NCI-H2081 treated with DMSO at 0.1 percent for 48 hours (cell line): ENCODE measurements around the gene GTF2IRD2.
A peak's percentile ranks its signal among the peaks of the same experiment; 100 is the strongest.
"Not testable (repeated sequence)": the region's sequence is repeated elsewhere in the genome, so short reads cannot be mapped to it uniquely, and the experiment has no call there.

Source experiments
- DNase-seq: peaks from one replicate; lab custom pipeline; 2025; lab: John Stamatoyannopoulos, UW

The GTF2IRD2 gene

GRCh38 chr7:74788369-74789150, 62.8 kb downstream of the GTF2IRD2 start:
- peak; percentile 6 for DNase-seq

GRCh38 chr7:74783595-74783994, 67.8 kb downstream of the GTF2IRD2 start:
- DNase-seq: not testable (repeated sequence)

DNA sequence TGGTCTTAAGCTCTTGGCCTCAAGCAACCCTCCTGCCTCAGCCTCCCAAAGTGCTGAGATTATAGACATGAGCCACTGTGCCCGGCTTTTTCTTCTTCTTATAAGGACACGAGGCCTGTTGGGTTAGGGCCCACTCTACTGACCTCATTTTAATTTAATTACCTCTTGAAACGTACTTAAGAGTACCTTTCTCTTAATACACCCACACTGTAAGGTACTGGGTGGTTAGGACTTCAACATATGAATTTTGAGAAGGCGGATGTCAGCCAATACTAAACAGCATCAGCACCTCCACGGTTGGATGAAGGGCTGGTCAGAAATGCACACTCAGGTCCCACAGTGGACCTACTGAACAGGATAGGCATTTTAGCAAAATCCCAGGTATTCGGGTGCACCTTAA, 69.7 kb downstream of the GTF2IRD2 start:
- DNase-seq: not testable (repeated sequence)

DNA sequence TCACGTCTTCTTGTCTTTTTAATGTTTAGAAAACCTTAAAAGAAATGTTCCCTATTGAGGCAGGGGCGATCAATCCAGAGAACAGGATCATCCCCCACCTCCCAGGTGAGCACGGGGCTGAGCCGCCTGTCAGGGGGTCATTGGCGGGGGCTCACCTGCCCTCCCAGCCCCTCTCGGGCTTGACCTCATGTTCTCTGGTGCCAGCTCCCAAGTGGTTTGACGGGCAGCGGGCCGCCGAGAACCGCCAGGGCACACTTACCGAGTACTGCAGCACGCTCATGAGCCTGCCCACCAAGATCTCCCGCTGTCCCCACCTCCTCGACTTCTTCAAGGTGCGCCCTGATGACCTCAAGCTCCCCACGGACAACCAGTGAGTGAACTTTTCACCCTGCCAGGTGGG, 72.4 kb downstream of the GTF2IRD2 start:
- DNase-seq: not testable (repeated sequence)

DNA sequence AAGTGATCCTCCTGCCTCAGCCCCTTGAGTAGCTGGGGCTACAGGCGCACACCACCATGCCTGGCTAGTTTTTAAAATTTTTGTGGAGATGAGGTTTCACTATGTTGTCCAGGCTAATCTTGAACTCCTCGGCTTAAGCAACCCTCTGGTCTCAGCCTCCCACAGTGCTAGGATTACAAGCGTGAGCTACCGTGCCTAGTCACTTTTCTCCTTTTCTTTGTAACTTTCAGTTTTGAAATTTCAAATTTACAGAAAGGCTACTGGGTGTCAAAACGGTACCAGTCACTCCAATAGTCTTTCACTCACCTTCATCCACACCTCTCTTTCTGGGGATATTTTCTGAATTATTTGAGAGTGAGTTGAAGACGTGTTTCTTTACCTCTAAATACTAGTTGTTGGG, 76.3 kb downstream of the GTF2IRD2 start:
- DNase-seq: not testable (repeated sequence)

GRCh38 chr7:74773760-74774750, 77.3 kb downstream of the GTF2IRD2 start, which contains the start of gene NCF1:
NCF1 (plus strand) TSS chr7:74774011; CDS start chr7:74774032, 21 bp downstream.
- not testable (repeated sequence) for DNase-seq

DNA sequence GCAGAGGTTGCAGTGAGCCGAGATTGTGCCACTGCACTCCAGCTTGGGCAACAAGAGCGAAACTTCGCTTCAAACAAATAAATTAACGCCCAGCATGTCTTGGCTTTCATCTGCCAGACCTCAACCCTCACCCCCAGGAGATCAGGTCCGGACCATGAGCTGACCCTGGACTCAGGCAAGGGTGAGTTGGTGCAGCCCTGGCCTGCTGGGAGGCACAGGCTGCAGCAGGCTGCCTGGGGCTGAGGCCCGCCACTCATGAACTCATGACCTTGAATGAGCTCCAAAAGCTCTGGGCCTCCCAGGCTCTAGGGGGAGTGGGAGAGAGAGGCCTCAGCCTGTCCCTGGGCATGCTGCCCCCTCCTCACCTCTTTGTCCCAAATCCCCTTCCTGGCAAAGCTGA, 79.3 kb downstream of the GTF2IRD2 start:
- not testable (repeated sequence) for DNase-seq

- DNase-seq: not testable (repeated sequence)
Measured at GRCh38 chr7:74770062-74770461, 81.3 kb downstream of the GTF2IRD2 start.

DNA sequence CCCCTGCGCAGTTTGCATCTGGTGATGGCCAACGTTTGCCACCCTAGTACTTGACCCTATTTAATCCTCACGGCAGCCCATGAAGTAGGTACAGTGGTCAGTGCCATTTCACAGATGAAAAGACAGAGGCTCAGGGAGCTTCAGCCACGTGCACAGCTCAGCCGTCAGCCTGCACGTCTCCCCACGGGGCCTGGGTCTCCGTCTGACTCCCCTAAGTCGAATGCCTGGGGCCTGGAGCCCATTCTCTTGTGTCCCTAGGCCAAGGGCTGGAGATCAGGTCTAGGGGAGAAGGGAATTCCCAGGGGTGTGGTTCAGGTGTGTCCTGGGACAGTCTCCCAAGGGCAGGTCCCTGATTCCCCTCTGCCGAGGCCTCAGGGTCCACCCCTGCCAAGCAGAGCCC, 84.4 kb downstream of the GTF2IRD2 start:
- DNase-seq: not testable (repeated sequence)

- not testable (repeated sequence) for DNase-seq
Measured at GRCh38 chr7:74766509-74766908, 84.9 kb downstream of the GTF2IRD2 start.

GRCh38 chr7:74765205-74765918, 86.0 kb downstream of the GTF2IRD2 start:
- DNase-seq: not testable (repeated sequence)

DNA sequence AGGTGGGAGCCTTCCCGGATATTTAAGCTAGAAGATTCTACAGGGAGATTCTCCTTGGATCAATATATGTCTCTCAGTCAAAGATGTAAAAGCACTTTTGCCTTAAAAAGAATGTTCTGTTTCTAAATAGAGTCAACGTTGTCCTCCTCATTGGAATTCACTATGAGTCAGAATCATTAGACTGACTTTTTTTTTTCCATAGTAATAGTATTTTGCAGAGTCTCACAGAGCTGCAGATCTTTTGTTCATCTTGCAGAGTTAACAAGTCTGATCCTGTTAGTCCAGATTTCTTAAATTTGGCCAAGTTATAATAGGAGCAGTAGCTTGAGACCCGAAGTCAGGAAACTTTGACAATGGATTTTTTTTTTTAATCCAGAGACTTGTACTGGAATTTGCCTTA, 92.4 kb downstream of the GTF2IRD2 start:
- DNase-seq: not testable (repeated sequence)

- not testable (repeated sequence) for DNase-seq
Measured at GRCh38 chr7:74758268-74758667, 93.1 kb downstream of the GTF2IRD2 start.

- DNase-seq: not testable (repeated sequence)
Measured at GRCh38 chr7:74756673-74757072, 94.7 kb downstream of the GTF2IRD2 start.

GRCh38 chr7:74753921-74754482, 97.4 kb downstream of the GTF2IRD2 start:
- DNase-seq: not testable (repeated sequence)
